Gastrocnemius medialis (tissue), 4 donors: ENCODE data around the gene NPB.

Experiments used
- POLR2A ChIP-seq, 2 donors: fragments of 450-650 bp; IDR thresholded peaks; one replicate each; pipeline ENCODE4 v1.6.1; 2017; ENCODE audit warnings: antibody characterized with exemption in 2 of 2, mild to moderate bottlenecking in 2 of 2, moderate library complexity in 2 of 2
- TF ChIP-seq, protein P1 (sequence below), 5 experiments: fragments of 450-650 bp in 3 of 5; fragments of 200-600 bp in 2 of 5; sonication (generic) in 2 of 5; IDR thresholded peaks in 4 of 5; conservative IDR thresholded peaks in 1 of 5; 1 replicate in 4 of 5; 2 replicates in 1 of 5; pipeline ENCODE4 v1.5.1; 2016 to 2019; ENCODE audit warnings: antibody characterized with exemption in 5 of 5, mild to moderate bottlenecking in 3 of 5, moderate library complexity in 3 of 5

DNA sequence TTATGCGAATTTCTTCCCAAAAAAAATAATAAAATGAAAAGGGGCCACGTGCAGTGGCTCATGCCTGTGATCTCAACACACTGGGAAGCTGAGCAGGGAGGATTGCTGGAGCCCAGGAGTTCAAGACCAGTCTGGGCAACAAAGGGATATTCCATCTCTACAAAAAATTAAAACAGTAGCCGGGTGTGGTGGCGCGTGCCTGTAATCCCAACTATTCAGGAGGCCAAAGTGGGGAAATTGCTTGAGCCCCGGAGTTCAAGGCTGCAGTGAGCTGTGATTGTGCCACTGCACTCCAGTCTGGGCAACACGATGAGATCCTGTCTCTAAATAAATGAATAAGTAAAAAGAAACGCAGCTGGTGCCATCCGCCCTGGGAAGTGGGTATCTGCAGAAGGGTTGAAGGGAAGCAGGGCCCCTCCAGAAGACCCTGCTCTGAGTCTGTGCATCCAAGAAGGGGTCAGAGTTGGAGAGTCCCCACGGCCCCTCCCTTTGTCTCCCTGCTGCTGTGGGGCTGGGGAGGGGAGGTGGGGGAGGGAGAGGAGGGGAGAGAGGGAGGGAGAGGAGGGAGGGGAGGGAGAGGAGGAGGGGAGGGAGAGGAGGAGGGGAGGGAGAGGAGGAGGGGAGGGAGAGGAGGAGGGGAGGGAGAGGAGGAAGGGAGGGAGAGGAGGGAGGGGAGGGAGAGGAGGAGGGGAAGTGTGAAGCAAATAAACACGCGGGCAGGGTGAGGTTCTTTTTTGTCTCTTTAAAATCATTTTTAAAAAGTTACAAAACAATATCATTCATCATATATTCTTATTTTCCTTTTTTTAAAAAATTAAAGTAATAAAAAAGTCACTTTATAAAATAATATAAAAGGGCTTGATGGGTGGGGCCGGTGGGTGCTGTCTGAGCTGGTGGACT, 50.0 kb downstream of the NPB start:
- TF ChIP-seq POLR2A (IDR thresholded peaks at IDR 0.05): no peak
- TF ChIP-seq, protein P1, sequence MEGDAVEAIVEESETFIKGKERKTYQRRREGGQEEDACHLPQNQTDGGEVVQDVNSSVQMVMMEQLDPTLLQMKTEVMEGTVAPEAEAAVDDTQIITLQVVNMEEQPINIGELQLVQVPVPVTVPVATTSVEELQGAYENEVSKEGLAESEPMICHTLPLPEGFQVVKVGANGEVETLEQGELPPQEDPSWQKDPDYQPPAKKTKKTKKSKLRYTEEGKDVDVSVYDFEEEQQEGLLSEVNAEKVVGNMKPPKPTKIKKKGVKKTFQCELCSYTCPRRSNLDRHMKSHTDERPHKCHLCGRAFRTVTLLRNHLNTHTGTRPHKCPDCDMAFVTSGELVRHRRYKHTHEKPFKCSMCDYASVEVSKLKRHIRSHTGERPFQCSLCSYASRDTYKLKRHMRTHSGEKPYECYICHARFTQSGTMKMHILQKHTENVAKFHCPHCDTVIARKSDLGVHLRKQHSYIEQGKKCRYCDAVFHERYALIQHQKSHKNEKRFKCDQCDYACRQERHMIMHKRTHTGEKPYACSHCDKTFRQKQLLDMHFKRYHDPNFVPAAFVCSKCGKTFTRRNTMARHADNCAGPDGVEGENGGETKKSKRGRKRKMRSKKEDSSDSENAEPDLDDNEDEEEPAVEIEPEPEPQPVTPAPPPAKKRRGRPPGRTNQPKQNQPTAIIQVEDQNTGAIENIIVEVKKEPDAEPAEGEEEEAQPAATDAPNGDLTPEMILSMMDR (IDR thresholded peaks at IDR 0.05 in 4 of 5, conservative IDR thresholded peaks at IDR 0.05 in 1 of 5): no peak
